Liver (tissue), 9 donors: Measurements from ENCODE around the gene MEGF6. TPM values are rescaled to one million over a fixed set of nuclear protein-coding genes. Genes with fewer than 3 reads are reported as not detected.

Source experiments
- DNase-seq: peaks from one replicate; pipeline ENCODE4 v3.0.0-alpha.2; 2017; ENCODE audit warnings: low spot score
- H3K27ac ChIP-seq, 2 donors: one replicate each; pipeline ENCODE4 v1.7.0; 2013; ENCODE audit warnings: inconsistent platforms in 2 of 2, low read length in 2 of 2, control low read depth in 1 of 2, low read depth in 1 of 2, mild to moderate bottlenecking in 1 of 2
- H3K27me3 ChIP-seq, 4 donors: one replicate each; pipeline versions ENCODE4 v1.6.1 to v1.7.0; 2013; ENCODE audit warnings: low read length in 3 of 4, inconsistent platforms in 1 of 4, mild to moderate bottlenecking in 1 of 4, moderate library complexity in 1 of 4; ENCODE audit not compliant: control insufficient read depth in 4 of 4, insufficient read depth in 4 of 4
- H3K36me3 ChIP-seq, 4 donors: one replicate each; pipeline versions ENCODE4 v1.6.1 to v1.7.0; 2013; ENCODE audit warnings: low read length in 3 of 4, mild to moderate bottlenecking in 3 of 4, low read depth in 1 of 4, moderate library complexity in 1 of 4; ENCODE audit not compliant: control insufficient read depth in 4 of 4, insufficient read depth in 3 of 4
- H3K4me1 ChIP-seq, 4 donors: one replicate each; pipeline versions ENCODE4 v1.6.1 to v1.7.0; 2013; ENCODE audit warnings: low read length in 3 of 4, mild to moderate bottlenecking in 3 of 4, moderate library complexity in 1 of 4; ENCODE audit not compliant: control insufficient read depth in 4 of 4, insufficient read depth in 4 of 4
- H3K4me3 ChIP-seq, 3 donors: one replicate each; pipeline versions ENCODE4 v1.6.1 to v1.7.0; 2013; ENCODE audit warnings: low read length in 3 of 3, control low read depth in 1 of 3, low read depth in 1 of 3, mild to moderate bottlenecking in 1 of 3
- H3K9ac ChIP-seq, 2 donors: one replicate each; pipeline ENCODE4 v1.7.0; 2013; ENCODE audit warnings: low read length in 2 of 2, mild to moderate bottlenecking in 2 of 2, moderate library complexity in 2 of 2, control low read depth in 1 of 2, low read depth in 1 of 2
- H3K9me3 ChIP-seq, 4 donors: one replicate each; pipeline versions ENCODE4 v1.6.1 to v1.7.0; 2013; ENCODE audit warnings: low read length in 3 of 4; ENCODE audit not compliant: control insufficient read depth in 4 of 4
- ATF3 ChIP-seq: IDR thresholded peaks from 2 replicates; pipeline ENCODE4 v1.6.1; 2016; ENCODE audit warnings: antibody characterized with exemption
- EGR1 ChIP-seq, 2 donors: IDR thresholded peaks; 2 replicates each; pipeline ENCODE4 v1.6.1; 2016 to 2018; ENCODE audit warnings: antibody characterized with exemption in 2 of 2, low read depth in 2 of 2
- FOXA1 ChIP-seq: IDR thresholded peaks from 2 replicates; pipeline ENCODE4 v1.6.1; 2016; ENCODE audit warnings: antibody characterized with exemption
- FOXA2 ChIP-seq: IDR thresholded peaks from 2 replicates; pipeline ENCODE4 v1.6.1; 2016; ENCODE audit warnings: antibody characterized with exemption
- GABPA ChIP-seq, 2 donors: IDR thresholded peaks in 1 of 2; conservative IDR thresholded peaks in 1 of 2; 2 replicates each; pipeline ENCODE4 v1.6.1; 2016; ENCODE audit warnings: antibody characterized with exemption in 2 of 2, mild to moderate bottlenecking in 1 of 2, moderate library complexity in 1 of 2
- HNF4A ChIP-seq, 2 donors: conservative IDR thresholded peaks; 2 replicates each; pipeline ENCODE4 v1.6.1; 2016; ENCODE audit warnings: antibody characterized with exemption in 2 of 2, mild to moderate bottlenecking in 2 of 2
- HNF4G ChIP-seq: IDR thresholded peaks from 2 replicates; pipeline ENCODE4 v1.6.1; 2016; ENCODE audit warnings: antibody characterized with exemption
- JUND ChIP-seq, 2 donors: IDR thresholded peaks; 2 replicates each; pipeline ENCODE4 v1.6.1; 2016; ENCODE audit warnings: antibody characterized with exemption in 2 of 2
- MAX ChIP-seq: IDR thresholded peaks from 2 replicates; pipeline ENCODE4 v1.6.1; 2016; ENCODE audit warnings: antibody characterized with exemption
- NR2F2 ChIP-seq: IDR thresholded peaks from 2 replicates; pipeline ENCODE4 v1.6.1; 2016; ENCODE audit warnings: antibody characterized with exemption
- RAD21 ChIP-seq, 2 donors: IDR thresholded peaks; 2 replicates each; pipeline ENCODE4 v1.6.1; 2016; ENCODE audit warnings: antibody characterized with exemption in 2 of 2, mild to moderate bottlenecking in 2 of 2
- REST ChIP-seq: IDR thresholded peaks from 2 replicates; pipeline ENCODE4 v1.6.1; 2016; ENCODE audit warnings: antibody characterized with exemption, mild to moderate bottlenecking
- RXRA ChIP-seq, 2 donors: IDR thresholded peaks; 2 replicates each; pipeline ENCODE4 v1.6.1; 2017 to 2018; ENCODE audit warnings: antibody characterized with exemption in 2 of 2, mild to moderate bottlenecking in 1 of 2
- SP1 ChIP-seq: IDR thresholded peaks from 2 replicates; pipeline ENCODE4 v1.6.1; 2018; ENCODE audit warnings: antibody characterized with exemption, mild to moderate bottlenecking
- TAF1 ChIP-seq: conservative IDR thresholded peaks from 2 replicates; pipeline ENCODE4 v1.6.1; 2016; ENCODE audit warnings: antibody characterized with exemption, mild to moderate bottlenecking
- YY1 ChIP-seq: IDR thresholded peaks from 2 replicates; pipeline ENCODE4 v1.6.1; 2016; ENCODE audit warnings: antibody characterized with exemption, mild to moderate bottlenecking
- ZBTB33 ChIP-seq: IDR thresholded peaks from 2 replicates; pipeline ENCODE4 v1.6.1; 2016; ENCODE audit warnings: antibody characterized with exemption
- WGBS: extraction: QIAGEN DNeasy Blood & Tissue Kit; methylation state at CpG from one replicate; pipeline ENCODE4 v1.1.7; 2013; 5-methylcytosine and 5-hydroxymethylcytosine counted together
- polyA plus RNA-seq, 2 donors: library from polyadenylated mRNA; stranded (reverse) in 1 of 2; unstranded in 1 of 2; fragments of 200-250 nt in 1 of 2; fragments of >200 nt in 1 of 2; fragmentation: Nextera tagmentation in 1 of 2; extraction: Ambion mirVana in 1 of 2; gene quantifications; one replicate each; pipeline versions ENCODE4 v1.2.1 to v1.2.3, GENCODE V29; 2013 to 2015
- total RNA-seq, 2 donors: library from RNA; depleted of rRNA; stranded (reverse); fragments of >200 nt; gene quantifications; one replicate each; pipeline ENCODE4 v1.2.3, GENCODE V29; 2014
- TF ChIP-seq, protein P1 (sequence below): fragments of 150-350 bp; IDR thresholded peaks from 2 replicates; pipeline ENCODE4 v1.5.1; 2017; ENCODE audit warnings: improper control_type of control experiment, low read depth, low read length; ENCODE audit not compliant: missing input control
- donor health status: healthy.
- donor health status: healthy.
- donor health status: healthy.
- donor health status: healthy.
- donor health status: healthy.

The MEGF6 gene
- total and polyA plus RNA-seq, 4 donors = 1.3 to 11.0 (median 4.0) TPM

DNA sequence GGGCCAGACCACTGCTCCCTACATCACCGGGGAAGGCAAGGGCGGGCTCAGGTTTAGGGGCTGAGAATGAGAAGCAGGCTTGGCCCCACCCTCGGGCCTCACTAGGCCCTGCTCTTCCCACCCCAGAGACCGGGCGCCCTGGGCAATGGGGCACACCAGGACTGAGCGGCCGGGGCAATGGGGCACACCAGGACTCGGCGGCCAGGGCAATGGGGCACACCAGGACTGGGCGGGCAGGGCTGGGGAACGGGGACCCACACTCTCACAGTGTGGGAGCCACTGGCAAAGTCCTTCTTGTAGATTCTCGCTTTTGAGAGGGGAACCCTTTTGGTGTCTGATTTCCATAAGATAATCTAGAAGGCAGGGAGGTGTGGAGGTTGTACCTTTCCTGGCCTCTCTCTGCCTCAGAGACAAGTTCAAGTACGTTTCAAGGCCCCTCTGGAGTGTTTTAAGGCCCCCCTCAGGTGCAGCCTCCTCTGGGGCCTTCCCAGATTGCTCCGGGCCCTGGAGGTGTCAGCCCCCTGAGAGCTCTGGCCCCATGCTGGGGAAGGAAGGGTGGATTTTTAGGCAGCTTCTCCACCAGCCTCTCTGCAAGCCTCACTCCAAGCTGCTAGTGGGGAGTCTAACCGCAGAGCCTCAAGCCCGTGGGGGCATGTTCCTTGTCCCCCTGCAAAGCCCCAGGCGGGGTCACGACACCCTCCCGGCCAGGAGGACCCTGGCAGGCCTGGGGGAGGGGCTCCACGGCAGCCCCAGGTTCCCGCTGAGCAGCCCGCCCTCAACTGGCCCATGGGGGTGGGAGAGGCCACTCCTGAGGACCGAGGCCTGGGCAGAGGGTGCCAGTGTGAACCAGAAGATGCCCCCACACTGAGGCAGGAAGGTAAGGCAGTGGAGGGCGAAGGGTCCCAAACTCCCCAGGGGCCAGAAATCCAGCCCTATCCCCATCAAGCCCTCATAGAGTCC is 90.6 kb downstream of the MEGF6 start:
- WGBS = 90% methylated on average over 24 of the region's 24 CpGs
- H3K9ac ChIP-seq = no peak overlapping the region
- TF ChIP-seq GABPA (IDR thresholded peaks at IDR 0.05 in 1 of 2, conservative IDR thresholded peaks at IDR 0.05 in 1 of 2) (no peak), RAD21 (IDR thresholded peaks at IDR 0.05) (no peak), REST (no peak), RXRA (IDR thresholded peaks at IDR 0.05) (no peak), YY1 (no peak), EGR1 (IDR thresholded peaks at IDR 0.05; ENCODE audit: low read depth in 2 of 2) (no peak), ZBTB33 (no peak), FOXA2 (no peak), SP1 (no peak), HNF4A (conservative IDR thresholded peaks at IDR 0.05) (no peak), JUND (IDR thresholded peaks at IDR 0.05) (no peak), FOXA1 (no peak), NR2F2 (no peak), MAX (no peak), TAF1 (no peak), ATF3 (no peak), HNF4G (no peak)
- TF ChIP-seq, protein P1, sequence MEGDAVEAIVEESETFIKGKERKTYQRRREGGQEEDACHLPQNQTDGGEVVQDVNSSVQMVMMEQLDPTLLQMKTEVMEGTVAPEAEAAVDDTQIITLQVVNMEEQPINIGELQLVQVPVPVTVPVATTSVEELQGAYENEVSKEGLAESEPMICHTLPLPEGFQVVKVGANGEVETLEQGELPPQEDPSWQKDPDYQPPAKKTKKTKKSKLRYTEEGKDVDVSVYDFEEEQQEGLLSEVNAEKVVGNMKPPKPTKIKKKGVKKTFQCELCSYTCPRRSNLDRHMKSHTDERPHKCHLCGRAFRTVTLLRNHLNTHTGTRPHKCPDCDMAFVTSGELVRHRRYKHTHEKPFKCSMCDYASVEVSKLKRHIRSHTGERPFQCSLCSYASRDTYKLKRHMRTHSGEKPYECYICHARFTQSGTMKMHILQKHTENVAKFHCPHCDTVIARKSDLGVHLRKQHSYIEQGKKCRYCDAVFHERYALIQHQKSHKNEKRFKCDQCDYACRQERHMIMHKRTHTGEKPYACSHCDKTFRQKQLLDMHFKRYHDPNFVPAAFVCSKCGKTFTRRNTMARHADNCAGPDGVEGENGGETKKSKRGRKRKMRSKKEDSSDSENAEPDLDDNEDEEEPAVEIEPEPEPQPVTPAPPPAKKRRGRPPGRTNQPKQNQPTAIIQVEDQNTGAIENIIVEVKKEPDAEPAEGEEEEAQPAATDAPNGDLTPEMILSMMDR = no peak
- no peak overlapping the region for H3K27ac ChIP-seq
- H3K9me3 ChIP-seq = no peaks in the 10 kb centered on the region
- H3K4me3 ChIP-seq = no peak overlapping the region
- H3K4me1 ChIP-seq = no peaks in the 10 kb centered on the region
- H3K36me3 ChIP-seq = no peaks in the 10 kb centered on the region
- DNase-seq = no peak
- H3K27me3 ChIP-seq = no peaks in the 10 kb centered on the region
